HFFc6 (cell line): ENCODE results near the gene TFB1M. TPM values are rescaled to one million over a fixed set of nuclear protein-coding genes. Genes with fewer than 3 reads are reported as not detected.

Experiments
- DNase-seq: peaks from one replicate; pipeline ENCODE4 v3.0.0-alpha.2; 2018
- H3K27ac Mint-ChIP-seq: 2 replicates; pipeline ENCODE4 v1.8.0; 2020; ENCODE audit warnings: mild to moderate bottlenecking, mixed read lengths
- H3K27me3 Mint-ChIP-seq: 2 replicates; pipeline ENCODE4 v1.8.0; 2021; ENCODE audit warnings: mild to moderate bottlenecking, moderate library complexity, mixed read lengths; ENCODE audit not compliant: insufficient read depth
- H3K36me3 Mint-ChIP-seq: 2 replicates; pipeline ENCODE4 v1.8.0; 2021; ENCODE audit warnings: low read depth, mixed read lengths
- H3K4me1 Mint-ChIP-seq: 2 replicates; pipeline ENCODE4 v1.8.0; 2020; ENCODE audit warnings: low read depth, mixed read lengths
- H3K4me3 Mint-ChIP-seq: 2 replicates; pipeline ENCODE4 v1.8.0; 2020; ENCODE audit warnings: mild to moderate bottlenecking, moderate library complexity, mixed read lengths
- H3K9me3 Mint-ChIP-seq: 2 replicates; pipeline ENCODE4 v1.8.0; 2020; ENCODE audit warnings: mild to moderate bottlenecking, mixed read lengths
- total RNA-seq, 6 experiments: library from RNA; stranded (reverse); fragmentation: NEBNext Ultra II Directional; extraction: Animal tissue kit (Norgen Biotek cat#: 25700); gene quantifications; 2 replicates in 1 of 6; 3 replicates in 5 of 6; pipeline ENCODE4 v1.2.3, GENCODE V29; 2021
- TF ChIP-seq, protein P1 (sequence below): fragments of 200-600 bp; sonication (generic); IDR thresholded peaks from 2 replicates; pipeline ENCODE4 v1.5.0; 2021; ENCODE audit warnings: antibody characterized with exemption, mild to moderate bottlenecking

TFB1M gene
- total RNA-seq, 6 experiments from 2014 or later = 16.7 to 23.0 (median 21.7) TPM

GRCh38 chr6:155333414-155333813 lies 19.1 kb upstream of the TFB1M start:
- Mint-ChIP-seq H3K9me3 (peaks cover 9% of the 10 kb centered on the region; the same call in 1 of the 2 replicates), H3K27ac (no peak overlapping the region), H3K4me3 (no peak overlapping the region), H3K27me3 (no peaks in the 10 kb centered on the region), H3K36me3 (peaks cover 16% of the 10 kb centered on the region; the same call in 1 of the 2 replicates), H3K4me1 (peaks cover 16% of the 10 kb centered on the region)
- TF ChIP-seq, protein P1, sequence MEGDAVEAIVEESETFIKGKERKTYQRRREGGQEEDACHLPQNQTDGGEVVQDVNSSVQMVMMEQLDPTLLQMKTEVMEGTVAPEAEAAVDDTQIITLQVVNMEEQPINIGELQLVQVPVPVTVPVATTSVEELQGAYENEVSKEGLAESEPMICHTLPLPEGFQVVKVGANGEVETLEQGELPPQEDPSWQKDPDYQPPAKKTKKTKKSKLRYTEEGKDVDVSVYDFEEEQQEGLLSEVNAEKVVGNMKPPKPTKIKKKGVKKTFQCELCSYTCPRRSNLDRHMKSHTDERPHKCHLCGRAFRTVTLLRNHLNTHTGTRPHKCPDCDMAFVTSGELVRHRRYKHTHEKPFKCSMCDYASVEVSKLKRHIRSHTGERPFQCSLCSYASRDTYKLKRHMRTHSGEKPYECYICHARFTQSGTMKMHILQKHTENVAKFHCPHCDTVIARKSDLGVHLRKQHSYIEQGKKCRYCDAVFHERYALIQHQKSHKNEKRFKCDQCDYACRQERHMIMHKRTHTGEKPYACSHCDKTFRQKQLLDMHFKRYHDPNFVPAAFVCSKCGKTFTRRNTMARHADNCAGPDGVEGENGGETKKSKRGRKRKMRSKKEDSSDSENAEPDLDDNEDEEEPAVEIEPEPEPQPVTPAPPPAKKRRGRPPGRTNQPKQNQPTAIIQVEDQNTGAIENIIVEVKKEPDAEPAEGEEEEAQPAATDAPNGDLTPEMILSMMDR = no peak
- DNase-seq = no peak

- Mint-ChIP-seq H3K4me3 (no peak overlapping the region), H3K9me3 (no peaks in the 10 kb centered on the region)
- DNase-seq = no peak
Observed at GRCh38 chr6:155330922-155331321, 16.6 kb upstream of the TFB1M start.

GRCh38 chr6:155330133-155330734 lies 15.9 kb upstream of the TFB1M start:
- Mint-ChIP-seq H3K36me3 (no peaks in the 10 kb centered on the region), H3K4me3 (no peak overlapping the region), H3K27ac (no peak overlapping the region), H3K27me3 (no peaks in the 10 kb centered on the region), H3K4me1 (peaks cover 34% of the 10 kb centered on the region), H3K9me3 (no peaks in the 10 kb centered on the region)
- TF ChIP-seq, protein P1 = no peak
- DNase-seq = no peak

More at GRCh38 chr6:155330922-155331321, 16.6 kb upstream of the TFB1M start:
- 0 out of 2 replicates have a peak, but pooled peaks cover under 1% of the 10 kb centered on the region for H3K36me3 Mint-ChIP-seq
- H3K4me1 Mint-ChIP-seq = peaks cover 31% of the 10 kb centered on the region
- TF ChIP-seq, protein P1 = no peak
- H3K27ac Mint-ChIP-seq = no peak overlapping the region
- no peaks in the 10 kb centered on the region for H3K27me3 Mint-ChIP-seq

DNA sequence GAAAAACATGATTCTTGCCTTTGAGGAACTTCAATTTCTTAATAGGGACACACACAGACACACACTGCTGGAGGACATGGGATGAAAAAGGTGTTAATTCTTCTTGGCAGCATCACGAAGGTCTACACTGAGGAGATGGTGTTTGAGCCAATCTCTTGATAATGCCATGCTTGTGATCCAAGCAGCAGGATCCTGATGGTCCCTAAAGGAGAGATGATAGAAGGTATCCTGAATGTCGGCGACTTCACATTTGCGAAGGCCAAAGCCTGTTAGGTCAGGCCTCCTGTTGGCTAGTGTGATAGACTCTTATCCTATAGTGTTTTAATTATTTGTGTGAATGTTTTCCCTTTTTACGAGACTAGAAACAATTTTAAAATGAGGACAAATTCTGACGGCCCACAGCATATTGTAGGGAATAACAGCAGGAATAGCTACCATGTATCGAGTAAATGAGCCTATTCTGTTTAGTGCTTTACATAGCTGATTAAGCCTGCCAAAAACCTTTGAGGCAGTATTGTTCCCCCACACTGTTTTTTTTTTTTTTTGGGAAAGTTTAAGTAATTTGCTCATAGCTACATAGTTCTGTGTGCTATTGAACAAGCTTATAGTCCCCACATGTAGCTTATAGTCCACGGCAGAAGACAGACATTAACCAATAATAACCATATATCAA lies 15.3 kb upstream of the TFB1M start:
- no peak overlapping the region for H3K27ac Mint-ChIP-seq
- no peaks in the 10 kb centered on the region for H3K27me3 Mint-ChIP-seq
- TF ChIP-seq, protein P1 = no peak
- H3K9me3 Mint-ChIP-seq = no peaks in the 10 kb centered on the region
- no peak for DNase-seq
- H3K4me1 Mint-ChIP-seq = peaks cover 34% of the 10 kb centered on the region
- no peaks in the 10 kb centered on the region for H3K36me3 Mint-ChIP-seq
- H3K4me3 Mint-ChIP-seq = no peak overlapping the region

DNA sequence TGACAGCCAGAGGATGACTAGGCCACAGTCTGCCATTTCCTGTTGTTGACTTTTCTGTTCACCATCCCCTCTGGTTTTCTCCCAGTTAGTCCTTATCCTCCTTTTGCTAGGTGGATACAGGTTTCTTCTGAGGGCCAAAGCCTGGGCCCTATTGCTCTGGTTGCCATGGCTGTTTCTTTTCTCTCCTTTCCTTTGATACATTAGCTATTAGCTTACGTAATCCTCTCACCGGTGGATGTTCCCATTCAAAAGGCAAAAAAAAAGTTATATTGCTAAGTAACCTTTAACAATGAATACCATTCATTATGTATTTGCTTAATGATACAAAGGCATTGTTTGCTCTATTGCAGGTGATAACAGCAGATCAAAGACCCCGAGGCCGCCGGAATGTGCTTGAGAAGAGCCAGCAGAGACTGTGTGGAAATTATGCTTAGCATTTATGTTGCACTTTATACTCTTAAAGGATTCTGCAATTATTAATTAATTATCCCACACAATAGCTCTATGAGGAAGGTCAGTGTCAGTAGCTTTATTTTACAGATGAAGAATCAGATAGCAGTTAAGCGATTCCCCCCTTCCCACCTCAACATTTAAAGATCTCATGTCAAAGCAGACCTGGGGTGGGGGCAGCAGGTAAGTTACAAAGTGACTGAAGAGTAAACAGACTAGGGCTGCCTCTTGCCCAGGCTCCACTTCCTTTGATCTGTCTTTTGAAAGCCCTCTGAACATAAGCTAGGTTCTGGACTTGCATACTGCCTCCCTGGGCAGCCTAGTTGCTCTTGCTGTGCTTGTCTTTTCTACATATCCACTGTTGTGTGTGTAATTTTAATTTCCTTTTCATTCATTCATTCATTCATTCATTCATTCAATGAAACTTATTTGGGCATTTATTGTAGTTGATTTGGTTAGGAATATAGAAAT lies 14.5 kb upstream of the TFB1M start:
- Mint-ChIP-seq H3K4me3 (no peak overlapping the region), H3K36me3 (no peaks in the 10 kb centered on the region), H3K27me3 (no peaks in the 10 kb centered on the region), H3K9me3 (no peaks in the 10 kb centered on the region), H3K27ac (no peak overlapping the region), H3K4me1 (peaks cover 32% of the 10 kb centered on the region)
- DNase-seq = no peak
- TF ChIP-seq, protein P1 = no peak
